GM19043 (cell line): ENCODE measurements around the gene ADRA2B.

Source experiments
- ATAC-seq: cut with Tn5 transposase; IDR thresholded peaks from one replicate; pipeline ENCODE4 v1.9.1; 2021; ENCODE audit warnings: low read depth; ENCODE audit not compliant: unreplicated experiment

Gene ADRA2B

GRCh38 chr2:96106991-96107707 is 9.2 kb downstream of the ADRA2B start:
- ATAC-seq, result no peak

- no peak for ATAC-seq
Observed at GRCh38 chr2:96105994-96106715, 10.2 kb downstream of the ADRA2B start.

GRCh38 chr2:96105152-96105915 is 11.0 kb downstream of the ADRA2B start:
- no peak for ATAC-seq

- no peak for ATAC-seq
Observed at GRCh38 chr2:96104487-96104861, 11.9 kb downstream of the ADRA2B start.

- ATAC-seq, result no peak
Observed at GRCh38 chr2:96103761-96104486, 12.4 kb downstream of the ADRA2B start.

- ATAC-seq, result no peak
Observed at GRCh38 chr2:96103187-96103601, 13.2 kb downstream of the ADRA2B start.

- ATAC-seq, result no peak
Observed at GRCh38 chr2:96102596-96103186, 13.7 kb downstream of the ADRA2B start.

GRCh38 chr2:96100893-96101304 is 15.5 kb downstream of the ADRA2B start:
- no peak for ATAC-seq

GRCh38 chr2:96099861-96100798 is 16.2 kb downstream of the ADRA2B start:
- ATAC-seq, result no peak

- ATAC-seq, result no peak
Observed at GRCh38 chr2:96098900-96099590, 17.3 kb downstream of the ADRA2B start.

GRCh38 chr2:96097951-96098823 is 18.2 kb downstream of the ADRA2B start:
- no peak for ATAC-seq

- ATAC-seq, result no peak
Observed at GRCh38 chr2:96097441-96097840, 18.9 kb downstream of the ADRA2B start.

GRCh38 chr2:96095116-96095636 is 21.2 kb downstream of the ADRA2B start:
- ATAC-seq, result no peak

GRCh38 chr2:96093528-96093927 is 22.8 kb downstream of the ADRA2B start:
- ATAC-seq, result no peak

GRCh38 chr2:96092951-96093350 is 23.4 kb downstream of the ADRA2B start:
- no peak for ATAC-seq

- no peak for ATAC-seq
Observed at GRCh38 chr2:96092573-96092877, 23.8 kb downstream of the ADRA2B start.

GRCh38 chr2:96091711-96092572 is 24.4 kb downstream of the ADRA2B start:
- no peak for ATAC-seq
